HCT116 (cell line): ENCODE data around the gene RAI14. TPM values are rescaled to one million over a fixed set of nuclear protein-coding genes. Genes with fewer than 3 reads are reported as not detected.
"Not testable (repeated sequence)": the region's sequence is repeated elsewhere in the genome, so short reads cannot be mapped to it uniquely, and the experiment has no call there.

Experiments used
- ATAC-seq: fragments of 200-7000 bp; cut with Tn5 transposase; 2 replicates; pipeline ENCODE4 v1.9.1; 2020; ENCODE audit warnings: mild to moderate bottlenecking, moderate library complexity
- BruUV-seq: library from RNA; stranded (reverse); fragments of 400-500 nt; replicated peaks from 2 replicates; lab custom pipeline; 2021; lab: Mats Ljungman, UMichigan
- CTCF ChIA-PET: fragments of 300-600 bp; sonication (Branson Sonifier 250); formaldehyde crosslinking; loops from one replicate; lab custom pipeline; 2021; ENCODE audit warnings: antibody characterized with exemption; lab: Charles Lee
- POLR2A ChIA-PET: fragments of 300-600, 350-600 bp; sonication (Branson Sonifier 250); formaldehyde crosslinking; loops from one replicate; lab custom pipeline; 2021; ENCODE audit warnings: antibody characterized with exemption; lab: Charles Lee
- RAD21 ChIA-PET, 2 experiments: fragments of 300-600 bp; sonication (Branson Sonifier 250); formaldehyde crosslinking; loops; one replicate each; lab custom pipeline; 2023; ENCODE audit warnings: low total read pairs in 2 of 2; ENCODE audit not compliant: uncharacterized antibody in 2 of 2, unreplicated experiment in 2 of 2, low non-redundant PET in 1 of 2; lab: Charles Lee
- DNase-seq: peaks from one replicate; pipeline ENCODE4 v3.0.0-alpha.2; 2010; ENCODE audit warnings: low read depth, low spot score
- H2AFZ ChIP-seq: fragments of 200-600 bp; shearing (Covaris generic), sonication (generic); 2 replicates; pipeline ENCODE4 v1.6.1; 2017; ENCODE audit warnings: low read depth, mixed run types, mixed read lengths, antibody characterized with exemption, low read length; ENCODE audit not compliant: poor library complexity, severe bottlenecking
- H3K27ac ChIP-seq: 2 replicates; pipeline ENCODE4 v1.5.1; 2012; ENCODE audit warnings: low read depth, low read length
- H3K27me3 ChIP-seq: fragments of 200-600 bp; sonication (generic); 2 replicates; pipeline ENCODE4 v1.6.1; 2016; ENCODE audit warnings: mixed run types, low read length, mixed read lengths; ENCODE audit not compliant: insufficient read depth
- H3K36me3 ChIP-seq, 2 experiments: fragments of 200-500 bp in 1 of 2; fragments of 200-600 bp in 1 of 2; sonication (Bioruptor generic) in 1 of 2; sonication (generic) in 1 of 2; 2 replicates each; pipeline versions ENCODE4 v1.5.1 to v1.6.1; 2014 to 2016; ENCODE audit warnings: low read length in 2 of 2, inconsistent platforms in 1 of 2, mixed read lengths in 1 of 2, mixed run types in 1 of 2; ENCODE audit not compliant: insufficient read depth in 2 of 2, control insufficient read depth in 1 of 2
- H3K4me1 ChIP-seq, 2 experiments: fragments of 200-600 bp in 1 of 2; sonication (generic) in 1 of 2; 2 replicates each; pipeline versions ENCODE4 v1.5.1 to v1.6.1; 2012 to 2017; ENCODE audit warnings: low read length in 2 of 2, inconsistent platforms in 1 of 2, mild to moderate bottlenecking in 1 of 2, mixed read lengths in 1 of 2, mixed run types in 1 of 2, moderate library complexity in 1 of 2; ENCODE audit not compliant: insufficient read depth in 2 of 2, control insufficient read depth in 1 of 2
- H3K4me2 ChIP-seq: fragments of 200-600 bp; sonication (generic); 2 replicates; pipeline ENCODE4 v1.6.1; 2017; ENCODE audit warnings: mixed run types, low read length, mixed read lengths
- H3K4me3 ChIP-seq, 2 experiments: fragments of 200-600 bp in 1 of 2; sonication (generic) in 1 of 2; replicated peaks in 1 of 2; 2 replicates each; pipeline ENCODE4 v1.5.1; 2011 to 2016; ENCODE audit warnings: low read length in 2 of 2, control low read depth in 1 of 2, low read depth in 1 of 2, mild to moderate bottlenecking in 1 of 2, mixed read lengths in 1 of 2, mixed run types in 1 of 2
- H3K79me2 ChIP-seq: fragments of 200-600 bp; sonication (generic); 2 replicates; pipeline ENCODE4 v1.6.1; 2017; ENCODE audit warnings: mild to moderate bottlenecking, mixed run types, low read length, moderate library complexity, mixed read lengths; ENCODE audit not compliant: insufficient read depth
- H3K9ac ChIP-seq: fragments of 200-600 bp; sonication (generic); 2 replicates; pipeline ENCODE4 v1.6.1; 2016; ENCODE audit warnings: low read length, mixed read lengths
- H3K9me2 ChIP-seq: fragments of 200-600 bp; sonication (generic), shearing (Covaris generic); 2 replicates; pipeline ENCODE4 v1.6.1; 2017; ENCODE audit warnings: mixed run types, mild to moderate bottlenecking, moderate library complexity; ENCODE audit not compliant: insufficient read depth
- H3K9me3 ChIP-seq, 2 experiments: fragments of 200-500 bp in 1 of 2; fragments of 200-600 bp in 1 of 2; sonication (Bioruptor generic) in 1 of 2; sonication (generic) in 1 of 2; 2 replicates each; pipeline ENCODE4 v1.6.1; 2014 to 2017; ENCODE audit warnings: low read length in 2 of 2, mixed read lengths in 2 of 2, inconsistent platforms in 1 of 2, low read depth in 1 of 2, mild to moderate bottlenecking in 1 of 2, mixed run types in 1 of 2, moderate library complexity in 1 of 2; ENCODE audit not compliant: control insufficient read depth in 1 of 2, insufficient read depth in 1 of 2
- H4K20me1 ChIP-seq: fragments of 200-600 bp; sonication (generic), shearing (Covaris generic); 2 replicates; pipeline ENCODE4 v1.6.1; 2017; ENCODE audit warnings: mixed run types, mild to moderate bottlenecking, moderate library complexity; ENCODE audit not compliant: insufficient read depth
- ATF3 ChIP-seq: IDR thresholded peaks from 2 replicates; pipeline ENCODE4 v1.6.1; 2012
- ELF1 ChIP-seq: IDR thresholded peaks from 2 replicates; pipeline ENCODE4 v1.6.1; 2012; ENCODE audit warnings: low read depth, borderline replicate concordance
- EZH2phosphoT487 ChIP-seq: fragments of 200-600 bp; IDR thresholded peaks from 2 replicates; pipeline ENCODE4 v1.6.1; 2018; ENCODE audit warnings: antibody characterized with exemption, borderline replicate concordance
- FOSL1 ChIP-seq: IDR thresholded peaks from 2 replicates; pipeline ENCODE4 v1.6.1; 2012; ENCODE audit warnings: low read depth
- JUND ChIP-seq: IDR thresholded peaks from 2 replicates; pipeline ENCODE4 v1.6.1; 2012
- POLR2A ChIP-seq: IDR thresholded peaks from 2 replicates; pipeline ENCODE4 v1.7.0; 2011; ENCODE audit warnings: borderline replicate concordance; ENCODE audit not compliant: insufficient read depth, insufficient read length; ENCODE audit errors: extremely low read depth
- SIN3A ChIP-seq: IDR thresholded peaks from 2 replicates; pipeline ENCODE4 v1.6.1; 2012; ENCODE audit warnings: low read depth
- YY1 ChIP-seq: IDR thresholded peaks from 2 replicates; pipeline ENCODE4 v1.6.1; 2011; ENCODE audit warnings: low read length, low read depth, moderate library complexity, mild to moderate bottlenecking; ENCODE audit not compliant: insufficient replicate concordance; ENCODE audit errors: extremely low read depth
- ZFX ChIP-seq: fragments of 450-650 bp; IDR thresholded peaks from 2 replicates; pipeline ENCODE4 v1.6.1; 2017
- ZNF274 ChIP-seq: fragments of 200-500 bp; sonication (Bioruptor generic); IDR thresholded peaks from 2 replicates; pipeline ENCODE4 v1.6.1; 2014; ENCODE audit warnings: mild to moderate bottlenecking, low read depth, low read length, inconsistent platforms
- intact Hi-C: fragments of 100-400 bp; cut with micrococcal nuclease; formaldehyde crosslinking; loops from 2 replicates; pipeline ENCODE4 v1.10.0; 2022
- total RNA-seq: library from RNA; stranded (reverse); gene quantifications from one replicate; pipeline ENCODE4 v1.2.1, GENCODE V29; 2021; ENCODE audit not compliant: unreplicated experiment
- TF ChIP-seq, protein P1 (sequence below): IDR thresholded peaks from 2 replicates; pipeline ENCODE4 v1.6.1; 2012; ENCODE audit warnings: low read depth

The RAI14 gene
- total RNA-seq, 1 experiment from 2014 or later = 47.9 TPM

- no peak overlapping the region for H2AFZ ChIP-seq
- ChIA-PET RAD21 (no interaction called here), CTCF (no interaction called here), POLR2A (no interaction called here)
- no peak overlapping the region for H3K27ac ChIP-seq
- ATAC-seq = no peak
- H3K4me2 ChIP-seq = no peak overlapping the region
- BruUV-seq = no TSS peak
- H3K36me3 ChIP-seq = no peaks in the 10 kb centered on the region
- H4K20me1 ChIP-seq = no peaks in the 10 kb centered on the region
- H3K4me3 ChIP-seq = no peak overlapping the region
- TF ChIP-seq EZH2phosphoT487 (no peak), POLR2A (no peak), YY1 (no peak), ELF1 (no peak)
- intact Hi-C loops = no loop called here
- H3K79me2 ChIP-seq = no peaks in the 10 kb centered on the region
- H3K9me3 ChIP-seq = no peaks in the 10 kb centered on the region
- H3K27me3 ChIP-seq = no peaks in the 10 kb centered on the region
- H3K9me2 ChIP-seq = no peaks in the 10 kb centered on the region
- H3K4me1 ChIP-seq = no peaks in the 10 kb centered on the region
- no peak overlapping the region for H3K9ac ChIP-seq
- no peak for DNase-seq
Measured at GRCh38 chr5:34772267-34773098, 116.4 kb downstream of the RAI14 start.

- ChIA-PET POLR2A (no interaction called here), CTCF (no interaction called here), RAD21 (no interaction called here)
- H3K9ac ChIP-seq = no peak overlapping the region
- H3K9me3 ChIP-seq = no peaks in the 10 kb centered on the region
- H4K20me1 ChIP-seq = no peaks in the 10 kb centered on the region
- DNase-seq (no peak), ATAC-seq (no peak)
- no peaks in the 10 kb centered on the region for H3K4me1 ChIP-seq
- intact Hi-C loops = no loop called here
- no peak overlapping the region for H2AFZ ChIP-seq
- no peak overlapping the region for H3K4me2 ChIP-seq
- H3K79me2 ChIP-seq = no peaks in the 10 kb centered on the region
- no peak overlapping the region for H3K4me3 ChIP-seq
- H3K36me3 ChIP-seq = no peaks in the 10 kb centered on the region
- TF ChIP-seq ATF3 (no peak), JUND (no peak), ZFX (no peak), ELF1 (no peak), ZNF274 (no peak), SIN3A (no peak), EZH2phosphoT487 (no peak), FOSL1 (no peak)
- TF ChIP-seq, protein P1, sequence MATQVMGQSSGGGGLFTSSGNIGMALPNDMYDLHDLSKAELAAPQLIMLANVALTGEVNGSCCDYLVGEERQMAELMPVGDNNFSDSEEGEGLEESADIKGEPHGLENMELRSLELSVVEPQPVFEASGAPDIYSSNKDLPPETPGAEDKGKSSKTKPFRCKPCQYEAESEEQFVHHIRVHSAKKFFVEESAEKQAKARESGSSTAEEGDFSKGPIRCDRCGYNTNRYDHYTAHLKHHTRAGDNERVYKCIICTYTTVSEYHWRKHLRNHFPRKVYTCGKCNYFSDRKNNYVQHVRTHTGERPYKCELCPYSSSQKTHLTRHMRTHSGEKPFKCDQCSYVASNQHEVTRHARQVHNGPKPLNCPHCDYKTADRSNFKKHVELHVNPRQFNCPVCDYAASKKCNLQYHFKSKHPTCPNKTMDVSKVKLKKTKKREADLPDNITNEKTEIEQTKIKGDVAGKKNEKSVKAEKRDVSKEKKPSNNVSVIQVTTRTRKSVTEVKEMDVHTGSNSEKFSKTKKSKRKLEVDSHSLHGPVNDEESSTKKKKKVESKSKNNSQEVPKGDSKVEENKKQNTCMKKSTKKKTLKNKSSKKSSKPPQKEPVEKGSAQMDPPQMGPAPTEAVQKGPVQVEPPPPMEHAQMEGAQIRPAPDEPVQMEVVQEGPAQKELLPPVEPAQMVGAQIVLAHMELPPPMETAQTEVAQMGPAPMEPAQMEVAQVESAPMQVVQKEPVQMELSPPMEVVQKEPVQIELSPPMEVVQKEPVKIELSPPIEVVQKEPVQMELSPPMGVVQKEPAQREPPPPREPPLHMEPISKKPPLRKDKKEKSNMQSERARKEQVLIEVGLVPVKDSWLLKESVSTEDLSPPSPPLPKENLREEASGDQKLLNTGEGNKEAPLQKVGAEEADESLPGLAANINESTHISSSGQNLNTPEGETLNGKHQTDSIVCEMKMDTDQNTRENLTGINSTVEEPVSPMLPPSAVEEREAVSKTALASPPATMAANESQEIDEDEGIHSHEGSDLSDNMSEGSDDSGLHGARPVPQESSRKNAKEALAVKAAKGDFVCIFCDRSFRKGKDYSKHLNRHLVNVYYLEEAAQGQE = no peak
- H3K9me2 ChIP-seq = no peaks in the 10 kb centered on the region
- H3K27ac ChIP-seq = no peak overlapping the region
- BruUV-seq = no TSS peak
- H3K27me3 ChIP-seq = no peaks in the 10 kb centered on the region
Measured at GRCh38 chr5:34774139-34774538, 118.0 kb downstream of the RAI14 start.

GRCh38 chr5:34774678-34775077 is 118.5 kb downstream of the RAI14 start:
- ATAC-seq, POLR2A ChIA-PET, H3K27ac ChIP-seq, H3K4me3 ChIP-seq, H3K4me1 ChIP-seq, intact Hi-C loops, CTCF ChIA-PET, H3K4me2 ChIP-seq, H3K9ac ChIP-seq, H3K27me3 ChIP-seq, BruUV-seq, H4K20me1 ChIP-seq, H3K9me2 ChIP-seq, H3K36me3 ChIP-seq, H3K9me3 ChIP-seq, RAD21 ChIA-PET, H3K79me2 ChIP-seq, H2AFZ ChIP-seq, DNase-seq: not testable (repeated sequence)
